Right lobe of liver (tissue), 4 donors: Measurements from ENCODE around the gene C5.

Source experiments
- CTCF ChIP-seq, 4 donors: fragments of 200-600 bp in 3 of 4; fragments of 450-650 bp in 1 of 4; IDR thresholded peaks; one replicate each; pipeline versions ENCODE4 v1.5.1 to v1.8.0; 2016 to 2022; ENCODE audit warnings: antibody characterized with exemption in 4 of 4, mild to moderate bottlenecking in 2 of 4
- POLR2A ChIP-seq: fragments of 450-650 bp; IDR thresholded peaks from one replicate; pipeline ENCODE4 v1.6.1; 2017; ENCODE audit warnings: antibody characterized with exemption, mild to moderate bottlenecking
- donor health status: DM: no; HTN: no; CAD: no.
- donor health status: DM: no; HTN: no; CAD: no.
- donor health status: DM: no; HTN: yes; CAD: no.

GRCh38 chr9:120914953-120915352, 135.1 kb downstream of the C5 start:
- TF ChIP-seq CTCF (IDR thresholded peaks at IDR 0.05) (no peak), POLR2A (no peak)
